Sigmoid colon (tissue), 4 donors: Measurements from ENCODE around the gene CSNK1E.

Experiments used
- CTCF ChIP-seq, 4 experiments: fragments of 450-650 bp in 3 of 4; fragments of 200-600 bp in 1 of 4; IDR thresholded peaks; one replicate each; pipeline ENCODE4 v1.5.1; 2016 to 2019; ENCODE audit warnings: antibody characterized with exemption in 4 of 4, mild to moderate bottlenecking in 3 of 4, moderate library complexity in 2 of 4
- POLR2A ChIP-seq, 2 donors: fragments of 450-650 bp; IDR thresholded peaks; one replicate each; pipeline ENCODE4 v1.6.1; 2016; ENCODE audit warnings: antibody characterized with exemption in 2 of 2, mild to moderate bottlenecking in 2 of 2, moderate library complexity in 2 of 2
- POLR2AphosphoS5 ChIP-seq, 4 donors: sonication (generic); formaldehyde crosslinking; IDR thresholded peaks; one replicate each; pipeline ENCODE4 v1.6.1; 2017; ENCODE audit warnings: antibody characterized with exemption in 4 of 4

GRCh38 chr22:38298312-38299005, 18.8 kb downstream of the CSNK1E start:
- TF ChIP-seq CTCF (IDR thresholded peaks at IDR 0.05) (peak in 2 of 4 experiments; percentile 8 to 28), POLR2AphosphoS5 (IDR thresholded peaks at IDR 0.05) (no peak), POLR2A (IDR thresholded peaks at IDR 0.05) (no peak)
